Fibroblast of peridontal ligament (primary cell): ENCODE data around the gene RGCC.
"Not testable (repeated sequence)": the region's sequence is repeated elsewhere in the genome, so short reads cannot be mapped to it uniquely, and the experiment has no call there.

Experiments
- DNase-seq: peaks from one replicate; pipeline ENCODE4 v3.0.0-alpha.2; 2010; ENCODE audit errors: extremely low read depth

Gene RGCC

GRCh38 chr13:41490371-41491015 lies 33.1 kb downstream of the RGCC start:
- DNase-seq, result no peak

GRCh38 chr13:41491436-41491835 lies 34.1 kb downstream of the RGCC start:
- DNase-seq, result no peak

- DNase-seq, result no peak
These were observed 35.3 kb downstream of the RGCC start for GRCh38 chr13:41492432-41493260.

GRCh38 chr13:41494202-41494601 lies 36.9 kb downstream of the RGCC start:
- no peak for DNase-seq

- no peak for DNase-seq
These were observed 37.7 kb downstream of the RGCC start for GRCh38 chr13:41495044-41495443.

GRCh38 chr13:41496420-41497234 lies 39.3 kb downstream of the RGCC start:
- peak; percentile 84 for DNase-seq

GRCh38 chr13:41497436-41497835 lies 40.1 kb downstream of the RGCC start:
- no peak for DNase-seq

- no peak for DNase-seq
These were observed 42.1 kb downstream of the RGCC start for GRCh38 chr13:41499452-41499851.

- no peak for DNase-seq
These were observed 43.2 kb downstream of the RGCC start for GRCh38 chr13:41500511-41500910.

- no peak for DNase-seq
These were observed 43.9 kb downstream of the RGCC start for GRCh38 chr13:41501281-41501680.

- no peak for DNase-seq
These were observed 44.7 kb downstream of the RGCC start for GRCh38 chr13:41502031-41502430.

GRCh38 chr13:41502673-41503072 lies 45.3 kb downstream of the RGCC start:
- no peak for DNase-seq

- no peak for DNase-seq
These were observed 46.0 kb downstream of the RGCC start for GRCh38 chr13:41503356-41503755.

- DNase-seq, result not testable (repeated sequence)
These were observed 47.3 kb downstream of the RGCC start for GRCh38 chr13:41504657-41505056.

GRCh38 chr13:41505209-41505835 lies 48.0 kb downstream of the RGCC start:
- peak; percentile 96 for DNase-seq

GRCh38 chr13:41506312-41506711 lies 49.0 kb downstream of the RGCC start:
- DNase-seq, result no peak

- no peak for DNase-seq
These were observed 52.6 kb downstream of the RGCC start for GRCh38 chr13:41509971-41510370.

GRCh38 chr13:41511827-41512226 lies 54.5 kb downstream of the RGCC start:
- DNase-seq, result no peak

GRCh38 chr13:41512441-41512840 lies 55.1 kb downstream of the RGCC start:
- DNase-seq, result no peak

- no peak for DNase-seq
These were observed 56.2 kb downstream of the RGCC start for GRCh38 chr13:41513600-41513999.

GRCh38 chr13:41514853-41515395 lies 57.6 kb downstream of the RGCC start:
- DNase-seq, result no peak
